Measurements from ENCODE around the gene ZCCHC4.

DNA sequence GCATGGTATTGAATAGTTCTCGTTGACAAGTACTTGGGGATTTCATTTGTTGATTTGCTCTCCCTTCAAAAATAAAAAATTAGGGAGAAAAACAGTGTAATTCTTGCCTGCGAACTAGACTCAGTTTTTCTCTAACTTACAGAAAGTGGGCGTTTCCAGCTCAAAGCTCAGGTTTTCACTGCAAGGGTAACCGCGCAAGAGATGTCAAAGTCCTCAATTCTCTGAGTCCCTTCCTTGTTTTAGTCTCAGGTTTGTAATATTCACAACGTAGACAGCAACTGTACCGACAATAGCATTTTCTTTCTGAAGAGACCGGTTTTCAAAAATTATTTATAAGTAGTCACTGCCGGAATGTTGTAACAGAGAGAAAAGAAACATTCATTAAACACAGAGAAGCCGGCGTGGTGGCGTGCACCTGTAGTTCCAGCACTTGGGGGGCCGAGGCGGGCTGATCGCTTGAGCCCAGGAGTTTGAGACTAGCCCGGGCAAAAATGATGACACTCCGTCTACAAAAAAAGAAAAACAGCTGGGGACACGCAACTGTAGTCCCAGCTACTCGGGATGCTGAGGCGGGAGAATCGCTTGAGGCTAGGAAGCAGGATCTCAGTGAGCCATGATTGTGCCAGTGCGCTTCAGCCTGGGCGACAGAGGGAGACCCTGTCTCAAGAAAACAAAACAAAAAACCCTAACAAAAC lies 774 bp downstream of the ZCCHC4 start:
- TF ChIP-seq, protein P1, sequence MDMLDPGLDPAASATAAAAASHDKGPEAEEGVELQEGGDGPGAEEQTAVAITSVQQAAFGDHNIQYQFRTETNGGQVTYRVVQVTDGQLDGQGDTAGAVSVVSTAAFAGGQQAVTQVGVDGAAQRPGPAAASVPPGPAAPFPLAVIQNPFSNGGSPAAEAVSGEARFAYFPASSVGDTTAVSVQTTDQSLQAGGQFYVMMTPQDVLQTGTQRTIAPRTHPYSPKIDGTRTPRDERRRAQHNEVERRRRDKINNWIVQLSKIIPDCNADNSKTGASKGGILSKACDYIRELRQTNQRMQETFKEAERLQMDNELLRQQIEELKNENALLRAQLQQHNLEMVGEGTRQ (IDR thresholded peaks at IDR 0.05) = no peak
- TF ChIP-seq ELK1 (IDR thresholded peaks at IDR 0.05; ENCODE audit: low read depth, low read length) = no peak
